T47D (cell line): ENCODE measurements around the gene PRKG1.
"Not testable (repeated sequence)": the region's sequence is repeated elsewhere in the genome, so short reads cannot be mapped to it uniquely, and the experiment has no call there.

Source experiments
- DNase-seq, 2 experiments: peaks; one replicate each; pipeline versions ENCODE4 v3.0.0 to v3.0.0-alpha.2; 2011 to 2012; ENCODE audit warnings: low read depth in 1 of 2, low spot score in 1 of 2
- JUND ChIP-seq: IDR thresholded peaks from 2 replicates; pipeline ENCODE4 v1.6.1; 2012; ENCODE audit warnings: low read depth
- in situ Hi-C: cut with HindIII; loops from 2 replicates; pipeline ENCODE4 v1.10.0; 2016; ENCODE audit warnings: low sequenced_read_pairs, low pct_unique_long_range_greater_than_20kb

PRKG1 gene

GRCh38 chr10:51204701-51205100 is 130.4 kb downstream of the PRKG1 start:
- in situ Hi-C loops: no loop called here
- TF ChIP-seq JUND: no peak
- DNase-seq: no peak

DNA sequence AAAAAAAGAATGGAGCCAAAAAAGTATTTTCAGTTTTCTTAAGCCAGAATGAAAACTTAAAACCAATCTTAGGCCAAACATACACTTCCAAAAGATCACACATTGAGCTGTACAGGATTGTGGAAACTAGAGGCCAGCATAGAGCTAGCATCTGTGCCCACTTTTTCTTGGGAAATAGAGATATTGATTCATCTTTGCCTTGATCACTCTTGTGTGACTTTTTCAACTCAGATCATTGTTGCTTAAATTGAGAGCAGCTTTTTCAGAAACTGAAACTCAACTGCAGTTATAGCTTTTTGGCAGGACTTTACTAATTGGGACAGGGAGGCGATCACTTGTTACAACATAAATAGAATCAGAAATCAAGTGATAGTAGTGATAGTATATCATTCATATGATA is 132.2 kb downstream of the PRKG1 start:
- DNase-seq: no peak
- in situ Hi-C loops: no loop called here
- no peak for TF ChIP-seq JUND

DNA sequence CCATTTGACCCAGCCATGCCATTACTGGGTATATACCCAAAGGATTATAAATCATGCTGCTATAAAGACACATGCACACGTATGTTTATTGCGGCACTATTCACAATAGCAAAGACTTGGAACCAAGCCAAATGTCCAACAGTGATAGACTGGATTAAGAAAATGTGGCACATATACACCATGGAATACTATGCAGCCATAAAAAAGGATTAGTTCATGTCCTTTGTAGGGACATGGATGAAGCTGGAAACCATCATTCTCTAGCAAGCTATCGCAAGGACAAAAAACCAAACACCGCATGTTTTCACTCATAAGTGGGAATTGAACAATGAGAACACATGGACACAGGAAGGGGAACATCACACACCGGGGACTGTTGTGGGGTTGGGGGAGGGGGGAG is 138.7 kb downstream of the PRKG1 start:
- in situ Hi-C loops, DNase-seq: not testable (repeated sequence)

DNA sequence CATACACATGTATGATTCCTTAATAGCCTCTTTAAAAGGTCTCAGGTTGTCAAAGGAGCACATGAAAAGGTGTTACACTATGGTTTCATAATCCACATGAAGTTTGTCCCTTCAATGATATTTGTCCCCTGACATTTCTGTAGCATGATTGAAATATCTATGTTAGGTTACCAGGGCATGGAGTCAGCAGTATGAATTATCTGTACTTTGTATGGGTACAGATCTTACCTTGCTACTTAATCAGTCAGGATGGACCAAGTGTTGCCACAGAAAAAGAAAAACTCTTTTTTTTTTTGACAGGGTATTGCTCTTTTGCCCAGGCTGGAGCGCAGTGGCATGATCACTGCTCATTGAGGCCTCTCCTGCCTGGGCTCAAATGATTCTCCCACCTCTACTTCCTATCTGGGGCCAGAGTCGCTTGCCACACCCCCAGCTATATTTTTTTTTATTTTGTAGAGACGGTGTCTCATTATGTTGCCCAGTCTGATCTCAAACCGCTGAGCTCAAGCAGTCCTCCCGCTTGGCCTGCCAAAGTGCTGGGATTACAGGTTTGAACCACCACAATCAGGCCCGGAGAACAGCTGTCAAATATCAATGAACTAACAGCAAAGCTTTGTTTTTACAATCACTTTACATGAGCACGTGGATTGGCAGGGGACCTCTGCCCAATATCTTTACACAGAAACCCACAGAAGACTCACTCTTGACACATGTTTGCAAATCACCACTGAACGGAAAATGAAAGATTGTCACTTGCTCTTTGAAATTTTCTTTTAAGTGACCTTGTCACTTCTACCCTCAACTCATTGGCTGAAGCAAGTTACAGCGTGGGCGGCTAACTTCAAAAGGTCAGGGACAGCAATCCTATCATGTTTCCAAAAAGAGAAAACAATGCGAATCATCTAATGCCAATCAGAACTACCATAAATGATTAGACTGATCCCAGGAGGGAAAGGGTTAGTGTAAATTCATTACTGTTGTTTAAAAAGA is 140.2 kb downstream of the PRKG1 start:
- no peak for DNase-seq
- in situ Hi-C loops: no loop called here

DNA sequence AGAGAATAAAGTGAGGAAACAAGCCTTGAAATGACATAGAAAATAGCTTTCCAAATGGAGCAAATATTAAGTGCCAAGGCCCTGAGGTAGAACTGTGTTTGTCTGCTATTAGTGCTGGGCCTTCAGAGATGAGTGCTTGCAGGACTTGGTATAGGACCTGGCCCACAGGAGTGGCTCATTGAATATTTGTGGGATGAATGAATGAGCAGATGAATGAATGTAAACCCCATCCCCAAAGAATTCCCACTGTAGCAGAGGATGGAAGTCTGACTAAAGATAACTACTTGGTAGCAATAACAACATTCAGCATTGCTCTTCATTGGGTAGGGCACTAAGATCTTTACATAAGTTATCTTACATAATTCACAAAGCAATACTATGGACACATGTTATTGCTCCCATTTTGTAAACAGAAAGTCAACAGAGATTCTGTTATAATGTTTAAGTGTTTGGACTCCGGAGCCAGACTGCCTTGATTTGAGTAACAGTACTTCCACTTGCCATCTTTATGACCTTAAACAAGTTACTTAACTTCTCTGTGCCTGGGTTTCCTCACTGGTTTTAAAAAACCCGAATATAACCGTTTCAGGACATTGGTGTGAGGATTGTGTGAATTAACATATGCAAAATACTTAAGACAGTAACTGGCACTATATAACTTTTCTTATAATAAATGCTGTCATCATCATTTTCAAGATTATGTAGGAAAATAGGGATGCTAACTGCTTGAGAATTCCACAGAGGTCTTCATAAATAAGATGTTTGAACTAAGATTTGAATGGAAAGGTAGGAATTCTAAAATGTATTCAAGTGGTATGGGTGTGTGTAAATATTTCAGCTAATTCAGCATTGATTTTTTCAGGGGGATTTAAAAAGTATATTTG is 141.9 kb downstream of the PRKG1 start:
- in situ Hi-C loops: no loop called here
- TF ChIP-seq JUND: no peak
- DNase-seq: no peak

More for the DNA sequence above, 140.2 kb downstream of the PRKG1 start:
- TF ChIP-seq JUND: no peak

DNA sequence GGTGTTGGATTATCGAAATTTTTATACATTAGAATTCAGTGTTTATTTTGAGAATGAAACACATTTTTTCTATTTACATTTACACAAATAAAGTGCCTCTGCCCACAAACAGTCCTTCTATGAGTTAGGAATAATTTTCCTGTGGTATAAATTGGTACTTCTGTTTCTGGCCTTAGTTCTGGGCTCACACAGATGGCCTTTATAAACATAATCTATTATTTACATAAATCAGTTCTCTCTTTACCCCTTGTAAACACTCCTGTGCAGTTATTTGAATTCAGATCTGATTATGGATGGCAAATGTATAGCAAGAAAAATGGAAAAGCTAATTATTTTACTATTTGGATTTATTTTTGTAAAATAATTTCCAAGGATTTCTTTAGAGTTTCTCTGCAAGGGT is 143.2 kb downstream of the PRKG1 start:
- no peak for TF ChIP-seq JUND
- in situ Hi-C loops: no loop called here
- no peak for DNase-seq

DNA sequence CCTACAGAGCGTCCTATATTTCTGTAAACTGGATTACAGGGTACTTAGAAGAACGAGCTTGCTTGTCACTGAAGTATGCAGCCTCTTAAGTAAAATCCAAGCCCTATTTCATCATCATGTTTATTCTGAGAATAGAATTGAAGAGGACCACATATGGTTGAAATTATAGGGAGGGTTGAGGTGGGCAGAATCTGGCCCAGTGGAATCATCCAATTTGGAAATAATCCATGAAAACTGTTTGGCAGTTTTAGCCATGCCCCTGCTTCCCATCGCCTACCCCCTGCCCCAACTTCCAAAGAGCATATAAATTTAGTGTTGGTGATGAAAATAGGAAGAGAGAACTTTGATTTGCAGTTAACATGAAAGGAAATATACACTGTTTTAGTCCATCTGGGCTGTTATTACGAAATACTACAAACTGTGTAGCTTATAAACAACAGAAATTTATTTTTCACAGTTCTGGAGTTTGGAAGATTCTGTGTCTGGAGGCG is 150.4 kb downstream of the PRKG1 start:
- DNase-seq: no peak
- TF ChIP-seq JUND: no peak
- in situ Hi-C loops: no loop called here

DNA sequence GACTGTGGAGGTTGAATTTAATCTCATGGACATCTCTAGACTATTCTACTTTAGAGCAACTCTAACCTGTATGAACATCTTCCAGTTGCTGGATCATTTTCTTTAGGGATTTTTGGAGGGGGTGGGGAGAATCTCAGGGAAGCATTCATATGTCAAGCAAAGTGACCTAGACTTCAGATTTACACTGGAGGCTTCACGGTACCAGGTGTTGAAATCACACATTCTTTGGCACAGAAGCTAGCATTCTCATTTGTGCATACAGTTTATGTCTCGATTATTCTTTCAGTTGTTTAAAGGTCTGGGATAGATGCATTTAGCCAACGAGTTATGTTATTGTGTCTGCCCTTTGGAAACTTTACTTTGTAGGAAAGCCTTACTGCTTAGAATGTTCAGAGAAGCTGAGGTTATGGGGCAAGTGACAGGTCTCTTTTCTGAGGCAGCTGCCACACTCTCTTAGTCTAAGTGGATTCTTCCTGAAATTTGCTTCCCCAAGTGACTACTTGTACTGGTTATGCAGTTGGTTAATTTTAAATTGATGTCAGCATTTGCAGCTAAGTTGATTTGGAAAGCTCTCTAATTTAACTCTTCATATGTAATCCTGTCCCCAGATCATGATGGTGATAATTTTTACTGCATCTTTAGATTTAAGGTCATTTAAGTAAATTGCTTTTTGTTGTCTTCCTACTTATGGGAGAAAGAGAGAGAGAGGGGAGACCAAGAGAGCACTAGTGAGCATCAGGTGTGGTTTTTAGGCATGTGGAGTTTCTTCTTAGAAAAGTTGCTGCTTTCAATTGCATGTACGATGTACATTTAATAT is 153.8 kb downstream of the PRKG1 start:
- no peak for TF ChIP-seq JUND
- in situ Hi-C loops: no loop called here
- DNase-seq: peak in 1 of 2 experiments; percentile 29

- TF ChIP-seq JUND: no peak
- in situ Hi-C loops: no loop called here
- no peak for DNase-seq
Measured at GRCh38 chr10:51228714-51229100, 154.4 kb downstream of the PRKG1 start.

- in situ Hi-C loops: no loop called here
- no peak for DNase-seq
- no peak for TF ChIP-seq JUND
Measured at GRCh38 chr10:51230887-51231585, 156.7 kb downstream of the PRKG1 start.

DNA sequence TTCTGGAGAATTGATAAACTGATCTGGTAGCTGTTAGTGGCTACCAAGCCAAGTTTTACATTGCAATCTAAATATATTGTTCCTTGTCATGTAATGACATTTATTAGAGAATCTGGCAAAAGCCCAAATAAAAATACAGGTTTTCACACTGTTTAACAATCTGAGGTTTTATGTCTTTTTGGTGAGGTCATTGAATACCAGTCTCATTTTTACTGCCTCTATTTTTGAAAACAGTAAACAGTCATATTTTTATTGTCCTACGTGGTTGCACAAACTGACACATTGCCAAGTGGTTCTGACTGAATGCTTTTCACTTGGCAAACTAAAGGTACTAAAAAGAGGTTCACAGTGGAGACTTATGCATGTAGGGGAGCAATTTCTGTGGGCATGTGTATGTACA is 157.5 kb downstream of the PRKG1 start:
- DNase-seq: peak in 1 of 2 experiments; percentile 23
- peak; percentile 22; the same call in 1 of the 2 replicates for TF ChIP-seq JUND
- in situ Hi-C loops: no loop called here
